B cell (primary cell): Measurements from ENCODE around the gene DPH1.

Experiments used
- EZH2 ChIP-seq: IDR thresholded peaks from 2 replicates; pipeline ENCODE4 v1.6.1; 2012; ENCODE audit warnings: borderline replicate concordance, low read depth, mild to moderate bottlenecking, moderate library complexity, low read length; ENCODE audit not compliant: insufficient read depth, poor library complexity, severe bottlenecking
- TF ChIP-seq, protein P1 (sequence below): fragments of 200-600 bp; IDR thresholded peaks from one replicate; pipeline ENCODE4 v1.8.0; 2022; ENCODE audit warnings: antibody characterized with exemption, mild to moderate bottlenecking

DNA sequence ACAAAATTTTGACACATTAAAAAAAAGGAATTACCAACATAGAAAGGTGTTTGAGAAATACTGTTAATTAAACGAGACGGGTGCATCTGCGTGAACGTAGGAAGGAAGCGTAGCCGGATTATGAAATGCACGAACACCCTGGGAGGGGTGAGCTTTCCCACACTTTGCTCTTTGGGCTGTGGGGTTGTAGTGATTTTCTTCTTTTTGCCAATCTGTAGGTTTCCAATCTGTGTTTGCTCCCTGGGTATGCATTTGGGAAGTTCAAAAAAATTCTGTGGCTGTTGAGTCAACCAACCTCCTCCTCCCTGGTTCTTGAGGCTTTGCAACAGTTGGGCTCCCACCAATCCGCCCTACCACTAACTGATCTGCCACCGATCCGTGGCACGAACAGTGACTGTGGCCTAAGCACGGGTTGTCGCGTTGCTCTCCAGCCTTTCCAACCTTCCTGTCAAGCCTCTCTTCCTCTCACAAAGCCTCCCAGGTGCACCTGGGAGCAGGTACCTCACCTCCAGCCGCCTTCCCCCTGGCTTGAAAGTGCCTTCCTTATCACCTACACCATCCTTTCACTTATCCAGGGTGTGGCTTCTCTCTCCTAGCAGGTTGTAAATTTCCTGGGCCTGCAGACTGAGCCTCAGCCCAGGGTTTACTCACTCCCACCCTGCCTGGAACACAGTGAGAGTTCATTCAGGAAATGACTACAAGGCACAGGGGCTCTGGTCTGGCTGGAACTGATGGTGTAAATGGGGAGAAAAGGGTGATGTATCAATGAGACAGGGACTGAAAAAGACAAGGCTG lies 21.4 kb upstream of the DPH1 start:
- TF ChIP-seq, protein P1, sequence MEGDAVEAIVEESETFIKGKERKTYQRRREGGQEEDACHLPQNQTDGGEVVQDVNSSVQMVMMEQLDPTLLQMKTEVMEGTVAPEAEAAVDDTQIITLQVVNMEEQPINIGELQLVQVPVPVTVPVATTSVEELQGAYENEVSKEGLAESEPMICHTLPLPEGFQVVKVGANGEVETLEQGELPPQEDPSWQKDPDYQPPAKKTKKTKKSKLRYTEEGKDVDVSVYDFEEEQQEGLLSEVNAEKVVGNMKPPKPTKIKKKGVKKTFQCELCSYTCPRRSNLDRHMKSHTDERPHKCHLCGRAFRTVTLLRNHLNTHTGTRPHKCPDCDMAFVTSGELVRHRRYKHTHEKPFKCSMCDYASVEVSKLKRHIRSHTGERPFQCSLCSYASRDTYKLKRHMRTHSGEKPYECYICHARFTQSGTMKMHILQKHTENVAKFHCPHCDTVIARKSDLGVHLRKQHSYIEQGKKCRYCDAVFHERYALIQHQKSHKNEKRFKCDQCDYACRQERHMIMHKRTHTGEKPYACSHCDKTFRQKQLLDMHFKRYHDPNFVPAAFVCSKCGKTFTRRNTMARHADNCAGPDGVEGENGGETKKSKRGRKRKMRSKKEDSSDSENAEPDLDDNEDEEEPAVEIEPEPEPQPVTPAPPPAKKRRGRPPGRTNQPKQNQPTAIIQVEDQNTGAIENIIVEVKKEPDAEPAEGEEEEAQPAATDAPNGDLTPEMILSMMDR = no peak
- TF ChIP-seq EZH2 = no peak
